ENCODE measurements around the gene MUC5AC.
"Not testable (repeated sequence)": the region's sequence is repeated elsewhere in the genome, so short reads cannot be mapped to it uniquely, and the experiment has no call there.

MUC5AC gene

DNA sequence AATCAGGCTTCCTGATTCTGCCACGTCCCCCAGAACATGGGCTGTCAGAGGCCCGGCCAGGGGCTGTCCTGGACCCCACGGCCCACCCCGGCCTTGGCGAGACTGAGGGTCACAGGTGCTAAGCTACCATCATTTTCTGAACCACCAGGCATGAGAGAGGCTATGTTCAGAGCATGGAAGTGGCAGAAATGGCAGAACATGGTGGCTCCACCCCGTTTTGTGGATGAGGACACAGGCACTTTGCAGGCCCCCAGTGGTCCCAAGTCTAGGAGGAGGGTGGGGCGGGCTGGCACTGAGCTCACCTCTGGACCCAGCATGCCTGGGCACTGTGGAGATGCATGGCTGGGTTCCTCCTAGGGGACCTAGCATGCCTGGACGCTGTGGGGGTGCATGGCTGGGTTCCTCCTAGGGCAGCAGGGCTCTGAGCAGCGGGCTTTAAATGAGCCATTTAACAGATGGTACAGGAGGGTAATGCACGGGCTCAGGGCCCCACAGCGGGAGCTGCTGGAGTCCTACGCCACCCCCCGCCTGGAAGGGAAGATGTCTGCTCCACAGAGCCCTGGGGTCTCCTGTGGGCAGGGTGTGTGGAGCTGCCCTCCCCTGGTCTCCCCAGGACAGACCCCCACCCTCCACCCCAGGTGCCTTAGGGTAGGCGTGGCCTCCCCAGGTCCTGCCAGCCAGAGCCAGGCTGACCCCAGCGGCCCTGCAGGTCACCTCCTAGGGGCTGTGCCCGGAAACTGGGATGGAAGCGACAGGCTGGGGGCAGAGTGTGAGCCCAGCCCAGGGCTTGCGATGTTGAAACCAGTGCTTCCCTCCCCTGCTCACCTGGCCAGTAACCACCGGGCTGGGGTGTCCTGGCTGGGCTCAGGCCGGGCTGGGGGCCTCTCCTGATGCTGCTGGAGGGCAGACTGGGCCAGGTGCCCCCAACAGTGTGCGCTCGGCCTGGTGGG lies 6.1 kb upstream of the MUC5AC start:
- H3K4me1 ChIP-seq (ENCODE audit: control extremely low read depth in 1 of 4, control insufficient read depth in 4 of 4, insufficient read depth in 4 of 4, low read length in 3 of 4) = peaks cover 0 to 27% (median 23%) of the 10 kb centered on the region in 4 experiments
- ChIA-PET POLR2A (interaction anchor here (1.6 kb wide), 1 partner anchor 11 kb away, joined by 3 read pairs; no protein-coding TSS in a partner anchor), CTCF (no interaction called here)
- no peaks in the 10 kb centered on the region for H3K27me3 ChIP-seq (replicated peaks in 2 of 5; ENCODE audit: control insufficient read depth in 4 of 5, insufficient read depth in 5 of 5, low read length in 4 of 5)
- 62% methylated on average over 16 of the region's 22 CpGs for WGBS (ENCODE audit: insufficient coverage)
- DNase-seq = peak in 1 of 3 donors; percentile 13
- no peak overlapping the region for H3K4me3 ChIP-seq (ENCODE audit: control insufficient read depth in 1 of 7, extremely low read depth in 1 of 7, insufficient read depth in 4 of 7, low read depth in 2 of 7, low read length in 6 of 7)
- H3K36me3 ChIP-seq (ENCODE audit: control insufficient read depth in 4 of 4, insufficient read depth in 4 of 4, low read length in 3 of 4) = no peaks in the 10 kb centered on the region
- H3K9me3 ChIP-seq (ENCODE audit: control extremely low read depth in 1 of 5, control insufficient read depth in 4 of 5, insufficient read depth in 2 of 5, low read depth in 1 of 5, low read length in 4 of 5) = no peaks in the 10 kb centered on the region
- H3K27ac ChIP-seq (ENCODE audit: insufficient read depth in 1 of 2, low read depth in 1 of 2, low read length in 2 of 2, poor library complexity in 1 of 2, severe bottlenecking in 2 of 2) = no peak overlapping the region

DNA sequence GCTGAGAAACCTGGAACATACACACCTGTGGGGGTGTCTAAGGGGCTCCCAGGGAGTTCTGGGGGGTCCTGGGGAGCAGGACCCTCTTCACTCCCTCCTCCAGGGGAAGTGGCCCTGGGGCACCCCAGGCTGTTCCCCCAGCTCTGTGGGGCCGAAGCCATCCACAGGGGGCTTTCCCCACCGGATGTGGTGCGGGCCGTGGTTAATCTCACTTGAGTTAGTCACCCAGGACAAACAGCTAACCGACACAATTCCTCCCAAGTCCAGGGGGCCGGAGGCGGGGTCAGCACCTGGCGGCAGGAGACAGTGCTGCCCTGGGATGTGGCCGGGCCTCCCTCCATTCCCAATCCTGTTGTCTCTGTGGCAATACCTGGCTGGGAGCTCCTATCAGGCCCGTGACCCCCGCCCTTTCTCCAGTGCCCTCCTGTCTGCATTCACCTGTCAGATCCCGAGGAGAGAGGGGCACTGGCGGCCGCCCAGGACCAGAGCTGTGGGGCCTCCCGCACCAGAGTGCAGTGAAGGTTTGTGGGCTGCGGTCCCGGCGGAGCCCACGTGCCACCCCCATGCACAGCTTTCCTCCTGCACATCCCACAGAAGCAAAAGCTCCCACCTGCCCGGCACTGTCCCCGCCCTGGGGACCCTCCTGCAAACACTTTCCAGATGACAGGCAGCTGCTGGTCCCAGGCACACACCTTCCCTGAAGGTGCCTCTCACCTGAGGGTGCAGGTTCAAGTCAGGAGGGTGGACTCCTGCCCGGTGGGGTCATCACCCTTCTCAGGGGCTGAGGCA lies 5.2 kb upstream of the MUC5AC start:
- Histone ChIP-seq H3K27me3 (replicated peaks in 2 of 5; ENCODE audit: control insufficient read depth in 4 of 5, insufficient read depth in 5 of 5, low read length in 4 of 5) (no peaks in the 10 kb centered on the region), H3K9me3 (ENCODE audit: control extremely low read depth in 1 of 5, control insufficient read depth in 4 of 5, insufficient read depth in 2 of 5, low read depth in 1 of 5, low read length in 4 of 5) (no peaks in the 10 kb centered on the region), H3K4me1 (ENCODE audit: control extremely low read depth in 1 of 4, control insufficient read depth in 4 of 4, insufficient read depth in 4 of 4, low read length in 3 of 4) (peaks cover 0 to 27% (median 23%) of the 10 kb centered on the region in 4 experiments), H3K27ac (ENCODE audit: insufficient read depth in 1 of 2, low read depth in 1 of 2, low read length in 2 of 2, poor library complexity in 1 of 2, severe bottlenecking in 2 of 2) (no peak overlapping the region), H3K4me3 (ENCODE audit: control insufficient read depth in 1 of 7, extremely low read depth in 1 of 7, insufficient read depth in 4 of 7, low read depth in 2 of 7, low read length in 6 of 7) (peak overlapping the region in 2 of 7 experiments; percentile 32 to 50), H3K36me3 (ENCODE audit: control insufficient read depth in 4 of 4, insufficient read depth in 4 of 4, low read length in 3 of 4) (no peaks in the 10 kb centered on the region)
- 35% methylated on average over 18 of the region's 22 CpGs for WGBS (ENCODE audit: insufficient coverage)
- POLR2A ChIA-PET = interaction anchor here (1.6 kb wide), 1 partner anchor 12 kb away, joined by 3 read pairs; no protein-coding TSS in a partner anchor
- DNase-seq = peak; percentile 53 to 90 (median 89)
- CTCF ChIA-PET = no interaction called here

DNA sequence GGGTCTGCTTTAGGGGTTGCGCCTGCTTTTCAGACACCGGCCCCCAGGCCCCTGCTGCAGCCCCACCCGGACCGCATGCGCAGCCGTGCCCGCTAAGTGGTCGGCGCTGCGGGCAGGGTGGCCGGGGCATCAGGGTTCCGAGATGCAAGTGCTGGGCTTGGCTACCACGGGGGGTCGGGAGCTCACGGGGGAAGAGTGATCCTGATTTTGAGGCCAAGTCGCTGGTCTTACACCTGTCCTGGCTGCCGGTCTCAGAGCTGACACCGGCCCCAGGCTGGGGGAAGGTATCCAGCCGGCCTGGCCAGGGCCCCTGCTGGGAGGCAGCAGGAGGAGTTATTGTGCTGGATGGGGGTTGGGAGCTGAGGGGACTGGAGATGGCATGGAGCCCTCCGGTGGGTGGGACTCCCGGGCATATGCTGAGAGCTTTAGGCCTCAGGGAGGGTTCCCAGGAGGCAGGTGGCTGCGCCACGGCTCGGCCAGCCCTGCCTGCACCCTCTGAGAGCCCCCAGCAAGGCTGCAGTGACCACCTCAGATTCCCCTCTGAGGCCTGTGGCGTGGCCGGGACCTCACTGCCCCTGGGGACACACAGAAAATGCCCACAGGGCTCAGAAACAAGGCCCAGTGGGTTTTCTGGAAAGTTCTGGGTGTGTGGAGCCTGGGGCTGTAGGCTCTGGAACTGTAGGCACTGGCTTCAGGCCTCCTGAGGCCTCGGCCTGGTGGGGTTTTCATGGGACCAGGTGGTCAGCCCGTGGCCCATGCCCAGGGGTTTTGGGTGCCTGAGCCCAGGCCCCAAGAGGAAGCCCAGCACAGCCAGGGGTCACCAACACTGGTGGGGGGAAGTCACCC lies 4.4 kb upstream of the MUC5AC start:
- no peaks in the 10 kb centered on the region for H3K36me3 ChIP-seq (ENCODE audit: control insufficient read depth in 4 of 4, insufficient read depth in 4 of 4, low read length in 3 of 4)
- H3K4me1 ChIP-seq (ENCODE audit: control extremely low read depth in 1 of 4, control insufficient read depth in 4 of 4, insufficient read depth in 4 of 4, low read length in 3 of 4) = peaks cover 0 to 27% (median 23%) of the 10 kb centered on the region in 4 experiments
- WGBS (ENCODE audit: insufficient coverage) = 91% methylated on average over 26 of the region's 28 CpGs
- POLR2A ChIA-PET = interaction anchor here (1.6 kb wide), 1 partner anchor 13 kb away, joined by 3 read pairs; no protein-coding TSS in a partner anchor
- H3K27me3 ChIP-seq (replicated peaks in 2 of 5; ENCODE audit: control insufficient read depth in 4 of 5, insufficient read depth in 5 of 5, low read length in 4 of 5) = no peaks in the 10 kb centered on the region
- CTCF ChIA-PET = no interaction called here
- no peak overlapping the region for H3K4me3 ChIP-seq (ENCODE audit: control insufficient read depth in 1 of 7, extremely low read depth in 1 of 7, insufficient read depth in 4 of 7, low read depth in 2 of 7, low read length in 6 of 7)
- H3K9me3 ChIP-seq (ENCODE audit: control extremely low read depth in 1 of 5, control insufficient read depth in 4 of 5, insufficient read depth in 2 of 5, low read depth in 1 of 5, low read length in 4 of 5) = no peaks in the 10 kb centered on the region
- DNase-seq = no peak
- no peak overlapping the region for H3K27ac ChIP-seq (ENCODE audit: insufficient read depth in 1 of 2, low read depth in 1 of 2, low read length in 2 of 2, poor library complexity in 1 of 2, severe bottlenecking in 2 of 2)

DNA sequence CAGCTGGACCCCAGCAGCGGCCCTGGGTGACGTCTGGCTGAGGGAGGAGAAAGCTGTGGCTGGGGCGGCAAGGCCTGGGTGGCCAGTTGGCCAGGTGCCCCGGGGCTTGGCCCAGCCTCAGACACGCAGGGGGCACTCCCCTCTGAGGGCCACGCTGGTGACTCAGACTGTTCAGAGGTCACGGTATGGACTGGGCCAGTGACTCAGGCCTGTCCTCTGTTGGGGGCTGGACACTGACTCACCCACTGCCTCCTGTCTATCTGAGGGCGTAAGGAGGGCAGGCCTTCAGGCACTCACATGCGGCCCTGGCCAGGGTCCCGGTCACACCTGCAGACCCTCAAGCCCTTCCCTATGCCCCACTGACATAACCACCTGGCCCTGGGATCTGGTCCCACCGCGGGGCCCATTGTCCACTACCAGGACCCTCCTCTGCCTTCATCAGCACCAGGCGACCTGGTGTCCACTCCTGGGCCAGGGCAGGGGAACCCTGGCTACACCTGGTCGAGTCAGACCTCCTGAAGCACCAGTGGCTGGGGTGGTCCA lies 3.7 kb upstream of the MUC5AC start:
- Histone ChIP-seq H3K36me3 (ENCODE audit: control insufficient read depth in 4 of 4, insufficient read depth in 4 of 4, low read length in 3 of 4) (no peaks in the 10 kb centered on the region), H3K9me3 (ENCODE audit: control extremely low read depth in 1 of 5, control insufficient read depth in 4 of 5, insufficient read depth in 2 of 5, low read depth in 1 of 5, low read length in 4 of 5) (no peaks in the 10 kb centered on the region), H3K27ac (ENCODE audit: insufficient read depth in 1 of 2, low read depth in 1 of 2, low read length in 2 of 2, poor library complexity in 1 of 2, severe bottlenecking in 2 of 2) (no peak overlapping the region), H3K27me3 (replicated peaks in 2 of 5; ENCODE audit: control insufficient read depth in 4 of 5, insufficient read depth in 5 of 5, low read length in 4 of 5) (no peaks in the 10 kb centered on the region), H3K4me1 (ENCODE audit: control extremely low read depth in 1 of 4, control insufficient read depth in 4 of 4, insufficient read depth in 4 of 4, low read length in 3 of 4) (peaks cover 0 to 27% (median 23%) of the 10 kb centered on the region in 4 experiments), H3K4me3 (ENCODE audit: control insufficient read depth in 1 of 7, extremely low read depth in 1 of 7, insufficient read depth in 4 of 7, low read depth in 2 of 7, low read length in 6 of 7) (no peak overlapping the region)
- 96% methylated on average over 10 of the region's 14 CpGs for WGBS (ENCODE audit: insufficient coverage)
- DNase-seq = no peak
- CTCF ChIA-PET = no interaction called here
- POLR2A ChIA-PET = no interaction called here

DNA sequence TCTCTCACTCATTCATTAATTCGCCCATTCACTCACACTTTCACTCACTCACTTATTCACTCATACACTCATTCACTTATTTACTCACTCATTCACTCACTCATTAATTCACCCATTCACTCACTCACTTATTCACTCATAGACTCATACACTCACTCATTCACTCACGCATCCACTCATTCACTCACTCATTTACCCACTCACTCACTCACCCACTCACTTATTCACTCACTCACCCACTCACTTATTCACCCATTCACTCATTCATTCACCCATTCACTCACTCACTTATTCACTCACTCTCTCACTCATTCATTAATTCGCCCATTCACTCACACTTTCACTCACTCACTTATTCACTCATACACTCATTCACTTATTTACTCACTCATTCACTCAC lies 3.1 kb upstream of the MUC5AC start:
- H3K27ac ChIP-seq (ENCODE audit: insufficient read depth in 1 of 2, low read depth in 1 of 2, low read length in 2 of 2, poor library complexity in 1 of 2, severe bottlenecking in 2 of 2); POLR2A ChIA-PET; DNase-seq; H3K9me3 ChIP-seq (ENCODE audit: control extremely low read depth in 1 of 5, control insufficient read depth in 4 of 5, insufficient read depth in 2 of 5, low read depth in 1 of 5, low read length in 4 of 5); H3K36me3 ChIP-seq (ENCODE audit: control insufficient read depth in 4 of 4, insufficient read depth in 4 of 4, low read length in 3 of 4); CTCF ChIA-PET; H3K27me3 ChIP-seq (replicated peaks in 2 of 5; ENCODE audit: control insufficient read depth in 4 of 5, insufficient read depth in 5 of 5, low read length in 4 of 5); H3K4me3 ChIP-seq (ENCODE audit: control insufficient read depth in 1 of 7, extremely low read depth in 1 of 7, insufficient read depth in 4 of 7, low read depth in 2 of 7, low read length in 6 of 7): not testable (repeated sequence)
- no CpG with 5 or more reads among the region's 3 CpGs for WGBS (ENCODE audit: insufficient coverage)
- peaks cover 0 to 27% (median 23%) of the 10 kb centered on the region in 4 experiments for H3K4me1 ChIP-seq (ENCODE audit: control extremely low read depth in 1 of 4, control insufficient read depth in 4 of 4, insufficient read depth in 4 of 4, low read length in 3 of 4)

DNA sequence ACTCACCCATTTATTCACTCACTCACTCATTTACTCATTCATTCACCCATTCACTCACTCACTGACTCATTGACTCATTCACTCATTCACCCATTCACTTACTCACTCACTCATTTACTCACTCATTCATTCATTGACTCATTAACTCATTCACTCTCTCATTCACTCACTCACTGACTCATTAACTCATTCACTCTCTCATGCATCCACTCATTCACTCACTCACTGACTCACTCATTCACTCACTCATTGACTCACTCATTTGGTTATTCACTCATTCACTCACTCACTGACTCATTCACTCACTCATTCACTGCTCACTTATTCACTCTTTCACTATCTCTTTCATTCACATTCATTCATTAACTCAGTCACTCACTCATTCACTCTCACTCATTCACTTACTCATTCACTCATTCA lies 2.5 kb upstream of the MUC5AC start:
- Histone ChIP-seq H3K9me3 (ENCODE audit: control extremely low read depth in 1 of 5, control insufficient read depth in 4 of 5, insufficient read depth in 2 of 5, low read depth in 1 of 5, low read length in 4 of 5) (no peaks in the 10 kb centered on the region), H3K36me3 (ENCODE audit: control insufficient read depth in 4 of 4, insufficient read depth in 4 of 4, low read length in 3 of 4) (no peaks in the 10 kb centered on the region), H3K27ac (ENCODE audit: insufficient read depth in 1 of 2, low read depth in 1 of 2, low read length in 2 of 2, poor library complexity in 1 of 2, severe bottlenecking in 2 of 2) (no peak overlapping the region), H3K4me1 (ENCODE audit: control extremely low read depth in 1 of 4, control insufficient read depth in 4 of 4, insufficient read depth in 4 of 4, low read length in 3 of 4) (peaks cover 0 to 27% (median 23%) of the 10 kb centered on the region in 4 experiments), H3K4me3 (ENCODE audit: control insufficient read depth in 1 of 7, extremely low read depth in 1 of 7, insufficient read depth in 4 of 7, low read depth in 2 of 7, low read length in 6 of 7) (no peak overlapping the region), H3K27me3 (replicated peaks in 2 of 5; ENCODE audit: control insufficient read depth in 4 of 5, insufficient read depth in 5 of 5, low read length in 4 of 5) (no peaks in the 10 kb centered on the region)
- no peak for DNase-seq
- CTCF ChIA-PET = no interaction called here
- POLR2A ChIA-PET = no interaction called here

Data from common myeloid progenitor, CD34-positive (primary cell).